Measurements from ENCODE around the gene HOXC9.

Gene HOXC9

GRCh38 chr12:53963434-53964314 is 36.3 kb upstream of the HOXC9 start:
- no peak for DNase-seq

DNA sequence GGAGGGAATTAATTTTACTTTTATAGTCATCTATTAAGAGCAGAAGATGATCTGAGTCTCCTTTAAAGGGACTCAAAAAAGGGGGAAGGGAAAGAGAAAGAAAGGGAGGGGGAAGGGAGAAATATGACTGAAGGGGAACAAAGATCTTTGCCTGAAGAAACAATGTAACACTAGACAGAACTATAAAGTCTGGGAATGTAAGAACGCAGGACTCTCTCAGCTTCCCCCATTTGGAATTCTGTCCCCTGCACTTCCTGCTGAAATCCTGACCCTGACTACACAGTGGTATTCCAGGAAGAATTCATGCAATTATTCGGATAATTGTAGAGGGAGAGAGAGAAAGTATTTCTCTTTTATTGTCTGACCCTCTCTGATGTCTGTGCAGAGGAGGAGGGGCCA is 35.6 kb upstream of the HOXC9 start:
- no peak for DNase-seq

- no peak for DNase-seq
Measured at GRCh38 chr12:53965281-53966084, 34.5 kb upstream of the HOXC9 start.

DNA sequence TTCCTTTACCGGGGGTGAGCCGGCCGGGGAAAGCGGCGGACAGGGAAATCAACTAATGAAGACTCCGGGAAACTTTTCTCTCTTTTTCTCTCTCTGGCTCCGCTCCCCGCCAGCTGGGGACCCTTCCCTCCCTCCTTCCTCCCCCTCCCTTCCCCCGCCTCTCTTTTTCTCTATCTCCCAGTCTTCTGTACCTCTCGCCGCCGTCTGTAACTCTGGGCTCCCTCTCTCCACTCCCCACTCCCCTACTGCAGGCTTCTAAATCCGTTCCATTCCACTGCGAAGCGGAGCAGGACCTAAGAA is 33.9 kb upstream of the HOXC9 start:
- DNase-seq: no peak

- no peak for DNase-seq
Measured at GRCh38 chr12:53966385-53967133, 33.4 kb upstream of the HOXC9 start.

DNA sequence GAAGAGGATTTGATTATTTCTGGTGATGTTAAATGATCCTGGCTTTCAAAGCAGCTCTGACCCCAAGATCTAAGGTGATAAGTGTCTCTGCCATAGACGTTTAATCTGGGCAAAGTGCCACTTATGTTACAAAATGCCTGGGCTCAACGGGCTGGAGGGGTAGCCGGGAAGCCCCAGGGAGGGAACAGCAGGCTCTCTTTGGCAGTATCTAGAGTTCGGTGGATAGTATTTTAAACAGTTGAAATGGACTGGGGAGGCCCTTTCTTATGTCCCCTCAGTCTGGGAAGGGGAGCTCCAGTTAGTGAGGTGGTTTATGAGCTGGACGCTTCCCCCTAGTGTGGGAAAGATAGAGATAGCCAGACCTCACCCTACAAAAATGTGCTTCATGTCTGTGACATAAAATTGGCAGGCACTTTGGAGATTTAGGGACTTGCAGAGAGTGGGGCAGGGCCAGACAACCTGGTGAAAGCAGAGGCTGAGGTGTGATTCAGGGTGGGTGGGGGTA is 32.5 kb upstream of the HOXC9 start:
- no peak for DNase-seq

DNA sequence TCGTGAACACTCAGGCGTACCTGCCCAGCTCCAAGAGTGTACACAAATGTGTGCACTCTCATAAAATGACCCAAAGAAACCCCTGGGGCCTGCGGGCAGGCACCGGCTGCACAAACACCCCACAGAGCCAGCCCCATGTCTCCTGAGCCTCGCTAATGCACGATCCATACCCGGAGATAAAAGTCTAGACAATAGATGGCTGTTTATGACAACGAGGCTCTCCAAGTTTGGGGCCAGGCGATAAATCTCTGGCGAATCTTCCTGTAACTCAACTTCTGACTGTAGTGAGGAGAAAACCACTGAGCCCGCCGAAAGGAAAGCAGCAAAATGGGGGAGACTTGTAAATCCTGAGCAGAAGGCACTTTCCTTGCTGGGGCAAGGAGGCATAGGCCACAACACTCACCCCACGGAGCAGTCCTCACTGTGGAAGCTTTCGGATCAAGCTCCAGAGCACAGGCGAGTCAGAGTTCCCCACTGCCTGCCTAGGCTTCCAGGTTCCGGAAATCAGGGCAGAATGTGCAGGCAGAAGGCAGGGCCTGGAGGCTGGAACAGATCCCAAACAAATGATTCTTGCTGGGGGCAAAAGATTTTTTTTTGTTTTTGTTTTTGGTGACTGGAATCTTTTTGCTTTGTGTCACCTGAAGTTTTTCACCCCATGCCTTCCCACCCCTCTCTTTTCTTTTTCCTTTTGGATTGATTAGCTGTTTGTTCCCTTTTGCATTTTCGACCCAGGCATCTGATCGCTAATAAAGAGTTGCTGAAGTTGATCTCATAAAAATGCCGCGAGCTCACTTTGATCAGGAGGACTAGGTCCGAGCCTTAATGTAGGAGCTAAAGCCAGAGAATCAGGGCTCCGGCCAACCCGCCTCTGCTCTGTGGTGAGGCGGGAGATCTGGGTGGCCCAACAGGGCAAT is 31.5 kb upstream of the HOXC9 start:
- no peak for DNase-seq

- no peak for DNase-seq
Measured at GRCh38 chr12:53969588-53970259, 30.2 kb upstream of the HOXC9 start.

GRCh38 chr12:53970451-53970850 is 29.5 kb upstream of the HOXC9 start:
- no peak for DNase-seq

GRCh38 chr12:53971129-53971528 is 28.8 kb upstream of the HOXC9 start:
- DNase-seq: no peak

GRCh38 chr12:53971686-53972085 is 28.3 kb upstream of the HOXC9 start:
- no peak for DNase-seq

- no peak for DNase-seq
Measured at GRCh38 chr12:53972152-53972702, 27.7 kb upstream of the HOXC9 start.

- DNase-seq: no peak
Measured at GRCh38 chr12:53972722-53973235, 27.2 kb upstream of the HOXC9 start, which contains the start of gene HOXC11. TSS of gene HOXC11 (plus strand) at chr12:53973126. CDS start at chr12:53973242, 116 bp downstream.

- no peak for DNase-seq
Measured at GRCh38 chr12:53973236-53974042, 26.5 kb upstream of the HOXC9 start.

DNA sequence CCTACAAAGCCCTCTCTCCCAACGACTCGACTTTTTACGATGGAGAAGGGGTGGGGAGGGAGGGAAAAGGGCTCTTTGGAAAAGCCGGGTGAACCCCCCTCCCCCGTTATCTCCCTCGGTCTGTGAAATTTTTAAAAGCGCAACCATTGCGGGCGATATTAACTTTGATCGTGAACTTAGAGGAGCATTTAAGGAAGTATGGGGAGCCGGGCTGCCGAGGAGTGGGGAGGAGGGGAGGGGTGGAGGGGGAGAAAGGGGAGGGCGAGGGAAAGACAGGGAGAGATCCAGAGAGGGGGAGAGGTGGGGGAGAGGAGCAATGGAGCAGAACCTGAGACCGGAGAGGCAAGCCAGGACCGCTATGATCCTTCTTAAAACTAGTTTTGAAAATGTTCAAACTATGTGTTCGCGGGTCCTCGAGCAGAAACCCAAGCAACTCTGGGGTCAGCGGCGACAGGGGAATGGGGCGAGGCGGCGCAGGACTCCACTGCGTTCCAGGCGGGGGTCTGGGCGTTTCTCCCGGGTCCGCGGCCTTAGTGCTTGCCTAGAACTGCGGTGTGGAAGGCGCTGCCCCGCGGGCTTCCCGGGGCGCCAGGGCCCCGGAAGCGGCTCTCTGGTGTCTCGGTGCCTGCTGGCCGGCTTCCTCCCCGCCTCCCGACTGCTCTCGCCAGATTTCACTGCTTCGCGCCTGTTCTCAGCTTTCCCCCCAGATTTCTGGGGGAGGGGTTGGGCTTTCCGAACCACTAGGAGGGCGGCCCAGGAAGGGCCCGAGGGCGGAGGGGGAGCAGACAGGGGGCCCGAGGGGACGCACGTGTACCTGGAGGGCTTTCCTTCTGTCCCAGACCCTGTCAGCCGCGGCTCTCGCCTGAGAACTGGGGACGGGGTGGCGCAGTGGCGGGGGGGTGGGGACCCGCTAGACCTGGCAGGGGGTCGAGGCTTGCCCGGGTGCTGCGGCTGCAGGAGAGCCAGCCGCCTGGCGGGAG is 25.6 kb upstream of the HOXC9 start, which contains the start of gene HOTAIR:
HOTAIR (minus strand) TSS at position 871 of the 980 bp plus-strand sequence.
- DNase-seq: peak in 1 of 2 donors; percentile 4

DNA sequence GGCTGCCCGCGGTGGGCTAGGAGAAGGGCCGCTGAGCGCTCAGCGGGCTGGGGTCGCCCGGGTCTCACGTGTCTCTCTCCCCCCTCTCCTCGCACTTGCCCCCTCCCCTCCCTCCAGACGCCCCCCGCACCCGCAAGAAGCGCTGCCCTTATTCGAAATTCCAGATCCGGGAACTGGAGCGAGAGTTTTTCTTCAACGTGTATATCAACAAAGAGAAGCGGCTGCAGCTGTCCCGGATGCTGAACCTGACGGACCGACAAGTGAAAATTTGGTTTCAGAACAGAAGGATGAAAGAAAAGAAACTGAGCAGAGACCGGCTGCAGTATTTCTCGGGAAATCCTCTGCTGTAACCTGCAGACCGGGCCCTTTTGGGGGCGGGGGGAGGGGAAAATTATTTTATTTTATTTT is 24.9 kb upstream of the HOXC9 start:
- DNase-seq: no peak

GRCh38 chr12:53975479-53976152 is 24.3 kb upstream of the HOXC9 start:
- no peak for DNase-seq
